HCT116 (cell line): ENCODE data around the gene DRC7.
"Not testable (repeated sequence)": the region's sequence is repeated elsewhere in the genome, so short reads cannot be mapped to it uniquely, and the experiment has no call there.

Source experiments
- ATF3 ChIP-seq: IDR thresholded peaks from 2 replicates; pipeline ENCODE4 v1.6.1; 2012
- CTCF ChIP-seq, 3 experiments: fragments of 200-600 bp in 1 of 3; sonication (generic) in 1 of 3; IDR thresholded peaks in 2 of 3; conservative IDR thresholded peaks in 1 of 3; 2 replicates each; pipeline ENCODE4 v1.5.1; 2012 to 2017; ENCODE audit warnings: low read depth in 2 of 3, low read length in 2 of 3, antibody characterized with exemption in 1 of 3, borderline replicate concordance in 1 of 3, control low read depth in 1 of 3, mild to moderate bottlenecking in 1 of 3, mixed read lengths in 1 of 3, mixed run types in 1 of 3, moderate library complexity in 1 of 3; ENCODE audit not compliant: insufficient read depth in 1 of 3
- EGR1 ChIP-seq: IDR thresholded peaks from 2 replicates; pipeline ENCODE4 v1.6.1; 2012; ENCODE audit warnings: low read depth
- MAX ChIP-seq: IDR thresholded peaks from 2 replicates; pipeline ENCODE4 v1.6.1; 2012
- POLR2A ChIP-seq: IDR thresholded peaks from 2 replicates; pipeline ENCODE4 v1.7.0; 2011; ENCODE audit warnings: borderline replicate concordance; ENCODE audit not compliant: insufficient read depth, insufficient read length; ENCODE audit errors: extremely low read depth
- POLR2AphosphoS5 ChIP-seq: IDR thresholded peaks from 2 replicates; pipeline ENCODE4 v1.6.1; 2011; ENCODE audit warnings: mild to moderate bottlenecking, low read depth, low read length, moderate library complexity
- YY1 ChIP-seq: IDR thresholded peaks from 2 replicates; pipeline ENCODE4 v1.6.1; 2011; ENCODE audit warnings: low read length, low read depth, moderate library complexity, mild to moderate bottlenecking; ENCODE audit not compliant: insufficient replicate concordance; ENCODE audit errors: extremely low read depth

GRCh38 chr16:57729852-57730251 lies 35.2 kb downstream of the DRC7 start:
- not testable (repeated sequence) for TF ChIP-seq MAX; YY1; ATF3; POLR2A; CTCF (IDR thresholded peaks at IDR 0.05 in 2 of 3, conservative IDR thresholded peaks at IDR 0.05 in 1 of 3; ENCODE audit: borderline replicate concordance in 1 of 3, insufficient read depth in 1 of 3, low read depth in 2 of 3, low read length in 2 of 3); EGR1; POLR2AphosphoS5
